ENCODE results near the gene KHDRBS2.
A peak's percentile ranks its signal among the peaks of the same experiment; 100 is the strongest.

Gene KHDRBS2

GRCh38 chr6:61901748-61902147 lies 384.3 kb downstream of the KHDRBS2 start:
- TF ChIP-seq CTCF (IDR thresholded peaks at IDR 0.05; ENCODE audit: insufficient read depth, low read length, poor library complexity, severe bottlenecking) (no peak), EZH2phosphoT487 (conservative IDR thresholded peaks at IDR 0.05; ENCODE audit: low read length) (no peak)
- Histone ChIP-seq H3K27me3 (ENCODE audit: low read length) (no peaks in the 10 kb centered on the region), H3K4me3 (ENCODE audit: insufficient read depth, low read length, poor library complexity, severe bottlenecking) (no peak overlapping the region), H2AFZ (ENCODE audit: low read depth, low read length, severe bottlenecking) (no peak overlapping the region), H3F3A (ENCODE audit: insufficient read depth) (no peaks in the 10 kb centered on the region), H3K9me2 (replicated peaks; ENCODE audit: insufficient read depth, low read length) (no peaks in the 10 kb centered on the region), H3K9ac (ENCODE audit: low read length) (no peak overlapping the region), H3K27ac (ENCODE audit: low read depth, low read length) (no peak overlapping the region), H3K36me3 (ENCODE audit: low read length) (no peaks in the 10 kb centered on the region), H3K4me2 (ENCODE audit: low read depth, low read length, poor library complexity, severe bottlenecking) (no peak overlapping the region), H3K79me2 (ENCODE audit: insufficient read depth, low read length) (no peaks in the 10 kb centered on the region), H4K20me1 (ENCODE audit: low read depth, low read length) (no peaks in the 10 kb centered on the region), H3K9me3 (ENCODE audit: insufficient read depth, low read length) (no peaks in the 10 kb centered on the region)

DNA sequence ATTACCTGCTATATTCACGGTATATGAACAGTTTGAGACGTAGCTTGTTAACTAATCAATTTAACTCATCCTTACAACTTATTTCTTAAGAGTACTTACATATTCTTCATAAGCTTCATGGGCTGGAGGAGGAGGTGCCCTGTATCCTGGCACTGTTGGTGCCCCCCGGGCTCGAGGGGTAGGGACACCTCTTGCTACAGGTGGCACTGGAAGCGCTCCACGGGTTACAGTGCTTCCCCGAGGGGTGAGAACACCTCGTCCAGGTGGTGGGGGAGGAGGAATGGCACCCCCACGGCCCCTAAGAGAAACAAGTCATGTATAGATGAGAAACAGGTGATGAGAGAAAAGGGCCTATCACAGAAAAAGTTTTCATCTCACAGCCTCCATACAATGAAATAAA lies 391.5 kb downstream of the KHDRBS2 start:
- no peak overlapping the region for H3K4me3 ChIP-seq (ENCODE audit: insufficient read depth, low read length, poor library complexity, severe bottlenecking)
- no peak overlapping the region for H3K4me2 ChIP-seq (ENCODE audit: low read depth, low read length, poor library complexity, severe bottlenecking)
- no peak for TF ChIP-seq EZH2phosphoT487 (conservative IDR thresholded peaks at IDR 0.05; ENCODE audit: low read length)
- no peak for TF ChIP-seq CTCF (IDR thresholded peaks at IDR 0.05; ENCODE audit: insufficient read depth, low read length, poor library complexity, severe bottlenecking)
- no peaks in the 10 kb centered on the region for H3K9me2 ChIP-seq (replicated peaks; ENCODE audit: insufficient read depth, low read length)
- H2AFZ ChIP-seq (ENCODE audit: low read depth, low read length, severe bottlenecking) = no peak overlapping the region
- H3K9me3 ChIP-seq (ENCODE audit: insufficient read depth, low read length) = no peaks in the 10 kb centered on the region
- H3K79me2 ChIP-seq (ENCODE audit: insufficient read depth, low read length) = no peaks in the 10 kb centered on the region
- no peaks in the 10 kb centered on the region for H3F3A ChIP-seq (ENCODE audit: insufficient read depth)
- H3K27me3 ChIP-seq (ENCODE audit: low read length) = no peaks in the 10 kb centered on the region
- H3K36me3 ChIP-seq (ENCODE audit: low read length) = no peaks in the 10 kb centered on the region
- H4K20me1 ChIP-seq (ENCODE audit: low read depth, low read length) = no peaks in the 10 kb centered on the region
- no peak overlapping the region for H3K9ac ChIP-seq (ENCODE audit: low read length)
- no peak overlapping the region for H3K27ac ChIP-seq (ENCODE audit: low read depth, low read length)

DNA sequence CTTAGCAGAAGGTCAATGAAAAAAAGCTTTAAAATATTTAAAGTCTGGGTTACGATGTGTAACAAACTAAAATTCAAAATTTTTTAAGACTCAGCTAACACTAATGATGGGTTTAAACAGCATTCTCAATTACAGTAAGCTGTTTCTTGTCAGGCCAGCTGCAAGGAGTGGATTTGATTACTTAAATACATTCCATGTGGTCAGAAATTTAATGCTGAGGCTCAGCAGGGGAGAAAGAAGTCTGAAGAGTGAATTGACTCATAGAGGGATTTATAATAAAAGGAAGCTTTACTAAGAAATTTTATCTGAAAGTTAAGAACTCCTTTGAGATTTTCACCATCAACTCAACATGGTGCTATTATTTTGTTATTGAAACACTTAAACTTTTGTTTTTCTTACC lies 398.6 kb downstream of the KHDRBS2 start:
- H3K36me3 ChIP-seq (ENCODE audit: low read length) = no peaks in the 10 kb centered on the region
- H4K20me1 ChIP-seq (ENCODE audit: low read depth, low read length) = no peaks in the 10 kb centered on the region
- no peaks in the 10 kb centered on the region for H3K27me3 ChIP-seq (ENCODE audit: low read length)
- no peak overlapping the region for H3K9ac ChIP-seq (ENCODE audit: low read length)
- H3K4me3 ChIP-seq (ENCODE audit: insufficient read depth, low read length, poor library complexity, severe bottlenecking) = no peak overlapping the region
- no peaks in the 10 kb centered on the region for H3K9me2 ChIP-seq (replicated peaks; ENCODE audit: insufficient read depth, low read length)
- H3F3A ChIP-seq (ENCODE audit: insufficient read depth) = no peaks in the 10 kb centered on the region
- H2AFZ ChIP-seq (ENCODE audit: low read depth, low read length, severe bottlenecking) = peak overlapping the region; percentile 73
- H3K79me2 ChIP-seq (ENCODE audit: insufficient read depth, low read length) = no peaks in the 10 kb centered on the region
- peak overlapping the region; percentile 18 for H3K4me2 ChIP-seq (ENCODE audit: low read depth, low read length, poor library complexity, severe bottlenecking)
- H3K27ac ChIP-seq (ENCODE audit: low read depth, low read length) = no peak overlapping the region
- TF ChIP-seq EZH2phosphoT487 (conservative IDR thresholded peaks at IDR 0.05; ENCODE audit: low read length) = no peak
- no peak for TF ChIP-seq CTCF (IDR thresholded peaks at IDR 0.05; ENCODE audit: insufficient read depth, low read length, poor library complexity, severe bottlenecking)
- H3K9me3 ChIP-seq (ENCODE audit: insufficient read depth, low read length) = no peaks in the 10 kb centered on the region; the same call in 1 of the 2 replicates
